ENCODE results near the gene IFIT3. TPM values are rescaled to one million over a fixed set of nuclear protein-coding genes. Genes with fewer than 3 reads are reported as not detected.

Gene IFIT3
- total and polyA plus RNA-seq, 9 donors = 6.5 to 13.3 (median 9.7) TPM

GRCh38 chr10:89368129-89368528 is 40.3 kb downstream of the IFIT3 start:
- peak overlapping the region; percentile 62 for H3K27ac ChIP-seq (ENCODE audit: low read length)
- WGBS (ENCODE audit: insufficient coverage) = no CpG with 5 or more reads among the region's 1 CpG
- no peaks in the 10 kb centered on the region for H3K27me3 ChIP-seq (ENCODE audit: control insufficient read depth, insufficient read depth, low read length)
- no peak for DNase-seq
- H3K36me3 ChIP-seq (ENCODE audit: control insufficient read depth, insufficient read depth, low read length) = no peaks in the 10 kb centered on the region
- no peaks in the 10 kb centered on the region for H3K9me3 ChIP-seq (replicated peaks; ENCODE audit: control insufficient read depth, low read depth, low read length)
- no peak overlapping the region for H3K4me3 ChIP-seq (ENCODE audit: low read length)
- H3K4me1 ChIP-seq (ENCODE audit: control insufficient read depth, insufficient read depth, low read length) = peaks cover 28% of the 10 kb centered on the region

GRCh38 chr10:89369156-89370105 is 41.6 kb downstream of the IFIT3 start:
- H3K4me1 ChIP-seq (ENCODE audit: control insufficient read depth, insufficient read depth, low read length) = peaks cover 39% of the 10 kb centered on the region
- peak overlapping the region; percentile 31 for H3K27ac ChIP-seq (ENCODE audit: low read length)
- no peak overlapping the region for H3K4me3 ChIP-seq (ENCODE audit: low read length)
- peak; percentile 75 for DNase-seq
- 71% methylated on average over 1 of the region's 5 CpGs for WGBS (ENCODE audit: insufficient coverage)
- H3K27me3 ChIP-seq (ENCODE audit: control insufficient read depth, insufficient read depth, low read length) = no peaks in the 10 kb centered on the region
- H3K36me3 ChIP-seq (ENCODE audit: control insufficient read depth, insufficient read depth, low read length) = no peaks in the 10 kb centered on the region
- H3K9me3 ChIP-seq (replicated peaks; ENCODE audit: control insufficient read depth, low read depth, low read length) = no peaks in the 10 kb centered on the region

- no peaks in the 10 kb centered on the region for H3K36me3 ChIP-seq (ENCODE audit: control insufficient read depth, insufficient read depth, low read length)
- no peaks in the 10 kb centered on the region for H3K9me3 ChIP-seq (replicated peaks; ENCODE audit: control insufficient read depth, low read depth, low read length)
- no peak overlapping the region for H3K27ac ChIP-seq (ENCODE audit: low read length)
- peaks cover 47% of the 10 kb centered on the region for H3K4me1 ChIP-seq (ENCODE audit: control insufficient read depth, insufficient read depth, low read length)
- no peak overlapping the region for H3K4me3 ChIP-seq (ENCODE audit: low read length)
- no peaks in the 10 kb centered on the region for H3K27me3 ChIP-seq (ENCODE audit: control insufficient read depth, insufficient read depth, low read length)
- DNase-seq = no peak
These were observed 43.3 kb downstream of the IFIT3 start for GRCh38 chr10:89371079-89371478.

- Histone ChIP-seq H3K36me3 (ENCODE audit: control insufficient read depth, insufficient read depth, low read length) (no peaks in the 10 kb centered on the region), H3K4me3 (ENCODE audit: low read length) (no peak overlapping the region), H3K27me3 (ENCODE audit: control insufficient read depth, insufficient read depth, low read length) (no peaks in the 10 kb centered on the region), H3K27ac (ENCODE audit: low read length) (no peak overlapping the region), H3K9me3 (replicated peaks; ENCODE audit: control insufficient read depth, low read depth, low read length) (no peaks in the 10 kb centered on the region), H3K4me1 (ENCODE audit: control insufficient read depth, insufficient read depth, low read length) (peaks cover 47% of the 10 kb centered on the region)
- WGBS (ENCODE audit: insufficient coverage) = 48% methylated on average over 3 of the region's 3 CpGs
- DNase-seq = no peak
These were observed 44.2 kb downstream of the IFIT3 start for GRCh38 chr10:89371987-89372386.

GRCh38 chr10:89373916-89374711 is 46.3 kb downstream of the IFIT3 start:
- H3K4me3 ChIP-seq (ENCODE audit: low read length) = no peak overlapping the region
- H3K27me3 ChIP-seq (ENCODE audit: control insufficient read depth, insufficient read depth, low read length) = no peaks in the 10 kb centered on the region
- peak; percentile 97 for DNase-seq
- peaks cover 35% of the 10 kb centered on the region for H3K4me1 ChIP-seq (ENCODE audit: control insufficient read depth, insufficient read depth, low read length)
- H3K27ac ChIP-seq (ENCODE audit: low read length) = peak overlapping the region; percentile 69
- H3K9me3 ChIP-seq (replicated peaks; ENCODE audit: control insufficient read depth, low read depth, low read length) = no peaks in the 10 kb centered on the region
- no CpG with 5 or more reads among the region's 3 CpGs for WGBS (ENCODE audit: insufficient coverage)
- H3K36me3 ChIP-seq (ENCODE audit: control insufficient read depth, insufficient read depth, low read length) = no peaks in the 10 kb centered on the region

- Histone ChIP-seq H3K27ac (ENCODE audit: low read length) (peak overlapping the region; percentile 69), H3K4me3 (ENCODE audit: low read length) (no peak overlapping the region)
- DNase-seq = no peak
These were observed 46.9 kb downstream of the IFIT3 start for GRCh38 chr10:89374713-89375141.

GRCh38 chr10:89377705-89378637 is 50.2 kb downstream of the IFIT3 start, which contains the start of gene IFIT1B:
Gene IFIT1B (plus strand): TSS chr10:89378056. CDS start chr10:89378136, 80 bp downstream.
- H3K36me3 ChIP-seq (ENCODE audit: control insufficient read depth, insufficient read depth, low read length) = no peaks in the 10 kb centered on the region
- no peaks in the 10 kb centered on the region for H3K27me3 ChIP-seq (ENCODE audit: control insufficient read depth, insufficient read depth, low read length)
- no peak within 1 kb of the TSS for H3K4me3 ChIP-seq (ENCODE audit: low read length)
- H3K4me1 ChIP-seq (ENCODE audit: control insufficient read depth, insufficient read depth, low read length) = peaks cover 22% of the 10 kb centered on the region
- no peak for DNase-seq
- 96% methylated on average over 5 of the region's 5 CpGs for WGBS (ENCODE audit: insufficient coverage)
- H3K27ac ChIP-seq (ENCODE audit: low read length) = no peak within 1 kb of the TSS
- no peaks in the 10 kb centered on the region for H3K9me3 ChIP-seq (replicated peaks; ENCODE audit: control insufficient read depth, low read depth, low read length)

More at GRCh38 chr10:89374713-89375141, 46.9 kb downstream of the IFIT3 start:
- Histone ChIP-seq H3K27me3 (ENCODE audit: control insufficient read depth, insufficient read depth, low read length) (no peaks in the 10 kb centered on the region), H3K36me3 (ENCODE audit: control insufficient read depth, insufficient read depth, low read length) (no peaks in the 10 kb centered on the region), H3K9me3 (replicated peaks; ENCODE audit: control insufficient read depth, low read depth, low read length) (no peaks in the 10 kb centered on the region), H3K4me1 (ENCODE audit: control insufficient read depth, insufficient read depth, low read length) (peaks cover 32% of the 10 kb centered on the region)

- peaks cover 13% of the 10 kb centered on the region for H3K4me1 ChIP-seq (ENCODE audit: control insufficient read depth, insufficient read depth, low read length)
- no peaks in the 10 kb centered on the region for H3K36me3 ChIP-seq (ENCODE audit: control insufficient read depth, insufficient read depth, low read length)
- no peak for DNase-seq
- no peaks in the 10 kb centered on the region for H3K27me3 ChIP-seq (ENCODE audit: control insufficient read depth, insufficient read depth, low read length)
- H3K9me3 ChIP-seq (replicated peaks; ENCODE audit: control insufficient read depth, low read depth, low read length) = no peaks in the 10 kb centered on the region
- H3K4me3 ChIP-seq (ENCODE audit: low read length) = no peak overlapping the region
- no peak overlapping the region for H3K27ac ChIP-seq (ENCODE audit: low read length)
These were observed 51.3 kb downstream of the IFIT3 start for GRCh38 chr10:89379103-89379502.

GRCh38 chr10:89382757-89383156 is 55.0 kb downstream of the IFIT3 start:
- Histone ChIP-seq H3K27me3 (ENCODE audit: control insufficient read depth, insufficient read depth, low read length) (no peaks in the 10 kb centered on the region), H3K36me3 (ENCODE audit: control insufficient read depth, insufficient read depth, low read length) (no peaks in the 10 kb centered on the region), H3K4me3 (ENCODE audit: low read length) (no peak overlapping the region), H3K27ac (ENCODE audit: low read length) (no peak overlapping the region), H3K9me3 (replicated peaks; ENCODE audit: control insufficient read depth, low read depth, low read length) (no peaks in the 10 kb centered on the region), H3K4me1 (ENCODE audit: control insufficient read depth, insufficient read depth, low read length) (peaks cover 3% of the 10 kb centered on the region)
- DNase-seq = no peak
- WGBS (ENCODE audit: insufficient coverage) = no CpG with 5 or more reads among the region's 1 CpG
